ENCODE measurements around the gene PRKN.

DNA sequence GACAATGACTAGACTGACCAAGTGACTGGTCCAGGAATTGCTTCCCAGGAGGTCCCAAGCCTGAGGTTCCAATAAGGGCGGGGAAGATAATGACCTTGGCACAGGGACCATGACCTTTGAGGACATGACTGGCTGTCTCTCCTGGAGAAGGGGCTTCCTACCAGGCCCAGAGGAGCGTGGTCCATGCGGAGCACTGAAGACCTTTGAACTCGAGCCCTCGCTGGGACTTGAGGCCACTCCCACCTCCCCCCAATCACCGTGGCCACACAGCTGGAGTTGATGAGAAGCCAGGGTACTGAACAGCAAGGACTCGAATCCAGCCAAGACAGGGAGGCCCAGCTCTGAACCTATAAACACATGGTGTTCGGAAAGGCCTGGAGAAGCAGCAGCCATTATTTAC is 677.0 kb downstream of the PRKN start:
- TF ChIP-seq, protein P1, sequence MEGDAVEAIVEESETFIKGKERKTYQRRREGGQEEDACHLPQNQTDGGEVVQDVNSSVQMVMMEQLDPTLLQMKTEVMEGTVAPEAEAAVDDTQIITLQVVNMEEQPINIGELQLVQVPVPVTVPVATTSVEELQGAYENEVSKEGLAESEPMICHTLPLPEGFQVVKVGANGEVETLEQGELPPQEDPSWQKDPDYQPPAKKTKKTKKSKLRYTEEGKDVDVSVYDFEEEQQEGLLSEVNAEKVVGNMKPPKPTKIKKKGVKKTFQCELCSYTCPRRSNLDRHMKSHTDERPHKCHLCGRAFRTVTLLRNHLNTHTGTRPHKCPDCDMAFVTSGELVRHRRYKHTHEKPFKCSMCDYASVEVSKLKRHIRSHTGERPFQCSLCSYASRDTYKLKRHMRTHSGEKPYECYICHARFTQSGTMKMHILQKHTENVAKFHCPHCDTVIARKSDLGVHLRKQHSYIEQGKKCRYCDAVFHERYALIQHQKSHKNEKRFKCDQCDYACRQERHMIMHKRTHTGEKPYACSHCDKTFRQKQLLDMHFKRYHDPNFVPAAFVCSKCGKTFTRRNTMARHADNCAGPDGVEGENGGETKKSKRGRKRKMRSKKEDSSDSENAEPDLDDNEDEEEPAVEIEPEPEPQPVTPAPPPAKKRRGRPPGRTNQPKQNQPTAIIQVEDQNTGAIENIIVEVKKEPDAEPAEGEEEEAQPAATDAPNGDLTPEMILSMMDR (IDR thresholded peaks at IDR 0.05; ENCODE audit: low read depth, low read length): no peak
- TF ChIP-seq EZH2phosphoT487 (IDR thresholded peaks at IDR 0.05; ENCODE audit: low read depth): no peak

Measured in OCI-LY3 (cell line).